ENCODE results near the gene TNNT3.

- TF ChIP-seq, protein P1, sequence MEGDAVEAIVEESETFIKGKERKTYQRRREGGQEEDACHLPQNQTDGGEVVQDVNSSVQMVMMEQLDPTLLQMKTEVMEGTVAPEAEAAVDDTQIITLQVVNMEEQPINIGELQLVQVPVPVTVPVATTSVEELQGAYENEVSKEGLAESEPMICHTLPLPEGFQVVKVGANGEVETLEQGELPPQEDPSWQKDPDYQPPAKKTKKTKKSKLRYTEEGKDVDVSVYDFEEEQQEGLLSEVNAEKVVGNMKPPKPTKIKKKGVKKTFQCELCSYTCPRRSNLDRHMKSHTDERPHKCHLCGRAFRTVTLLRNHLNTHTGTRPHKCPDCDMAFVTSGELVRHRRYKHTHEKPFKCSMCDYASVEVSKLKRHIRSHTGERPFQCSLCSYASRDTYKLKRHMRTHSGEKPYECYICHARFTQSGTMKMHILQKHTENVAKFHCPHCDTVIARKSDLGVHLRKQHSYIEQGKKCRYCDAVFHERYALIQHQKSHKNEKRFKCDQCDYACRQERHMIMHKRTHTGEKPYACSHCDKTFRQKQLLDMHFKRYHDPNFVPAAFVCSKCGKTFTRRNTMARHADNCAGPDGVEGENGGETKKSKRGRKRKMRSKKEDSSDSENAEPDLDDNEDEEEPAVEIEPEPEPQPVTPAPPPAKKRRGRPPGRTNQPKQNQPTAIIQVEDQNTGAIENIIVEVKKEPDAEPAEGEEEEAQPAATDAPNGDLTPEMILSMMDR (IDR thresholded peaks at IDR 0.05; ENCODE audit: borderline replicate concordance, extremely low read depth, low read length, poor library complexity, severe bottlenecking), result no peak
- no peak for TF ChIP-seq EZH2 (IDR thresholded peaks at IDR 0.05; ENCODE audit: borderline replicate concordance, low read depth, low read length, severe bottlenecking)
These were observed 22.6 kb upstream of the TNNT3 start for GRCh38 chr11:1896923-1897322.

Data from DND-41 (cell line).